OCI-LY1 (cell line): ENCODE data around the gene S100A2.
"Not testable (repeated sequence)": the region's sequence is repeated elsewhere in the genome, so short reads cannot be mapped to it uniquely, and the experiment has no call there.

Source experiments
- CTCF ChIP-seq: fragments of 200-600 bp; sonication (generic), shearing (Covaris generic); IDR thresholded peaks from 2 replicates; pipeline ENCODE4 v1.5.1; 2017; ENCODE audit warnings: mild to moderate bottlenecking, antibody characterized with exemption, low read length, moderate library complexity, mixed read lengths
- EZH2 ChIP-seq: fragments of 200-600 bp; sonication (generic), shearing (Covaris generic); IDR thresholded peaks from 2 replicates; pipeline ENCODE4 v1.8.0; 2017; ENCODE audit warnings: borderline replicate concordance, mixed run types, mild to moderate bottlenecking, antibody characterized with exemption, low read length, moderate library complexity, mixed read lengths

- not testable (repeated sequence) for TF ChIP-seq EZH2, CTCF
Measured at GRCh38 chr1:153588033-153588432, 22.4 kb upstream of the S100A2 start.
